GM23248 (cell line): ENCODE results near the gene PYGO2.

Experiments used
- EZH2 ChIP-seq: fragments of 200-600 bp; sonication (generic); IDR thresholded peaks from 2 replicates; pipeline ENCODE4 v1.6.1; 2018; ENCODE audit warnings: antibody characterized with exemption, mild to moderate bottlenecking; ENCODE audit not compliant: insufficient read depth, poor library complexity, severe bottlenecking
- EZH2phosphoT487 ChIP-seq: fragments of 200-600 bp; sonication (generic); IDR thresholded peaks from 2 replicates; pipeline ENCODE4 v1.6.1; 2018; ENCODE audit warnings: antibody characterized with exemption, moderate library complexity, mild to moderate bottlenecking, low read depth; ENCODE audit not compliant: insufficient read depth

- TF ChIP-seq EZH2phosphoT487 (no peak), EZH2 (no peak)
These were observed 39.3 kb upstream of the PYGO2 start for GRCh38 chr1:155000726-155001424.
